Type B pancreatic cell (in vitro differentiated cells): ENCODE results near the gene AKIRIN2. TPM values are rescaled to one million over a fixed set of nuclear protein-coding genes. Genes with fewer than 3 reads are reported as not detected.
A peak's percentile ranks its signal among the peaks of the same experiment; 100 is the strongest.

Experiments used
- DNase-seq: peaks from one replicate; pipeline ENCODE4 v3.0.0; 2021; ENCODE audit warnings: mixed read lengths; ENCODE audit not compliant: unreplicated experiment; ENCODE audit errors: extremely low spot score
- H3K27ac Mint-ChIP-seq: 2 replicates; pipeline ENCODE4 v1.8.0; 2021; ENCODE audit warnings: mild to moderate bottlenecking, mixed read lengths
- H3K27me3 Mint-ChIP-seq: 2 replicates; pipeline ENCODE4 v1.8.0; 2021; ENCODE audit warnings: mixed read lengths
- H3K36me3 Mint-ChIP-seq: 2 replicates; pipeline ENCODE4 v1.8.0; 2021; ENCODE audit warnings: mixed read lengths
- H3K4me1 Mint-ChIP-seq: one replicate; pipeline ENCODE4 v1.8.0; 2021; ENCODE audit warnings: mixed read lengths; ENCODE audit not compliant: unreplicated experiment
- H3K4me3 Mint-ChIP-seq: 2 replicates; pipeline ENCODE4 v1.8.0; 2021; ENCODE audit warnings: mild to moderate bottlenecking, mixed read lengths
- H3K9me3 Mint-ChIP-seq: 2 replicates; pipeline ENCODE4 v1.8.0; 2021; ENCODE audit warnings: mixed read lengths
- CTCF ChIP-seq: fragments of 200-600 bp; sonication (generic); conservative IDR thresholded peaks from 2 replicates; pipeline ENCODE4 v1.5.0; 2021; ENCODE audit warnings: antibody characterized with exemption, mild to moderate bottlenecking
- long read RNA-seq: library from polyadenylated mRNA; unstranded; transcript quantifications from one replicate; pipeline ENCODE4 v2.0.0, GENCODE V29; 2020
- total RNA-seq: library from RNA; stranded (reverse); gene quantifications from 2 replicates; pipeline ENCODE4 v1.2.1, GENCODE V29; 2021; ENCODE audit warnings: low replicate concordance

AKIRIN2 gene
- 57.2 and 61.7 TPM in 2 replicates for total RNA-seq
- long read RNA-seq, transcript AKIRIN2-201 (5 exons, 1,662 nt), result major isoform, 9 of 17 reads
- long read RNA-seq, partial matches to known transcripts, result 0 of 17 reads
- long read RNA-seq, other reads (novel, unspliced or antisense), result 8 of 17 reads

DNA sequence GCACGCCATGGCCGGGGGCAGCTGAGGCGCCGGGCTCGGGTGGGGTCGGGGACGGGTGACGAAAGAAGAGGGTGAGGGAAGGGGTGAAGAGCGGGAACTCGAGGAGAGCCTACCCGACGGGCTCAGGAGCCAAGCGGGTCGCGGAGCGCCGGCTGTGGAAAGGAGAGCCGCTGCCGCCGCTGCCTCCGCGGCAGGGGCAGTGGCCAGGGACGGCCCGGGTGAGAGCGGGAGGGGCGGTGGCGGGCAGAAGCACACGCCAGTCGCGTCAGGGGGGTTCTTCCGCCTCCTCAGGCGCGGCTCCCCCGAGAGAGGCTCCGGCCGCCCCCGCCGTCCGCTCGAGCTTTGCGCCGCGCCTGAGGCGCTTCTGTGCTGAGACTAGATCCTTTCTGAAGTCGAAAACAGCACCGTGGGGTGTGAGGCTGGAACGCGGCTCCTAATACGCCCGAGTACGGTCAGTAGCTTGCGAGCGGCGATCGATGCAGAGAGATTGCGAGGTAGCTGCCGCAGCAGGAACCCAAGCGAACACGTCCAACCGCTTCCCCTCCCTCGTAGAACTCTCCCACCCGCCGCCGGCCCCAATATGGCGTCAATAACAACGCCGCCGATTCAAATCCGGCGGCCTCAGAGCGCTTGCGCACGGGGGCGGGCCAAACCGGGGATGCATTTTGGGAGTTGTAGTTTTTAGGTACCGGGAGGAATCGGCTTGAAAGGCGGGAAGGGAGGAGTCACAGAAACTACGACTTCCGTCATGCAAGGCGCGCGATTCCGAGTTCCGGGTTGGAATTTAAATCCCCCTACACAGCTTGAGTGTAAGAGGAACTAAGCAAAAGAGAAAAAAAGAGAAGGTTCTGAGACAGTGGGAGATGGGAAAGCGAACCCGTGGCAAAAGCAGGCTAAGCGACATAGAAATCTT is at the start of gene AKIRIN2:
TSS of gene AKIRIN2 (minus strand) at position 558 of the 913 bp plus-strand sequence. CDS start at position 9, 549 bp downstream.
- Mint-ChIP-seq H3K27ac (peak within 1 kb of the TSS; percentile 95), H3K4me3 (peak within 1 kb of the TSS; percentile 94), H3K9me3 (no peaks in the 10 kb centered on the region), H3K36me3 (peaks cover 15% of the 10 kb centered on the region), H3K27me3 (no peaks in the 10 kb centered on the region), H3K4me1 (peaks cover 22% of the 10 kb centered on the region)
- peak; percentile 97 for DNase-seq
- no peak for TF ChIP-seq CTCF

- no peak for TF ChIP-seq CTCF
- peaks cover 4% of the 10 kb centered on the region for H3K4me1 Mint-ChIP-seq
- no peaks in the 10 kb centered on the region for H3K9me3 Mint-ChIP-seq
- no peaks in the 10 kb centered on the region for H3K36me3 Mint-ChIP-seq
- H3K27ac Mint-ChIP-seq, result no peak overlapping the region
- DNase-seq, result no peak
- no peaks in the 10 kb centered on the region for H3K27me3 Mint-ChIP-seq
- no peak overlapping the region for H3K4me3 Mint-ChIP-seq
These were observed 45.6 kb upstream of the AKIRIN2 start for GRCh38 chr6:87747646-87748045.

DNA sequence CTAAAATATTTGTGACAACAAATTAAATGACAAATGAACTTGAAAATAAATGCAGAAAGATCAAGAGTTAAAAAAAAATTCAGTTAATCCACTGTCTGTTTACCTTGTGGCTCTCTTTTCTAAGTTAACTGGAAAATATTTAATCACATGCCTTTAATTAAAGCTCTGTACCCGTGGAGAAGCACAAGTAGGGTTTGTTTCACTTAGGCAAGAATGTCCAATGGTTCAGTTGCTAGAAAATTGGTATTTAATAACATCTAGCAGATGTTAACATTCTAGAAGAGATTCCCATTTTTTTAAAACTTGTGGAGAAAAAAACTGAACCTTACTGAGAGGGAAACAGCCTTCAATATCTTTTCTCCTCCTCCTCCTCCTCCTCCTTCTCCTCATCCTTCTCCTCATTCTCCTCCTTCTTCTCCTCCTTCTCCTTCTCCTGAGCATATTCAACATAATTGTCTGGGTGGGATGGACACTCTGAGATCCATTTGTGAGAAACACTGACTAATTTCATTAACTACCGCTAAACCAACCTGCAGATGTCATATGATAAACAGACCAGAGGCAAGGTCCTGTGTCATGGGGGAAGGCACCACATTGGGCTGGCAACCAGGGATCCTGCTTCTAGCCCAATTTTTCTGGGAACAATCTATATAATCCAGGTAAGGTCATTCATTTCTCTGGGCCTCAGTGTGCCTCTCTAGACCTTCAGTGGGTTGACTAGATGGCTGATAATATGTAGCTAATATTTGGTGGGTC is 44.1 kb upstream of the AKIRIN2 start:
- Mint-ChIP-seq H3K27ac (no peak overlapping the region), H3K4me1 (peaks cover 4% of the 10 kb centered on the region), H3K4me3 (no peak overlapping the region), H3K9me3 (no peaks in the 10 kb centered on the region), H3K36me3 (no peaks in the 10 kb centered on the region), H3K27me3 (no peaks in the 10 kb centered on the region)
- no peak for DNase-seq
- no peak for TF ChIP-seq CTCF

DNA sequence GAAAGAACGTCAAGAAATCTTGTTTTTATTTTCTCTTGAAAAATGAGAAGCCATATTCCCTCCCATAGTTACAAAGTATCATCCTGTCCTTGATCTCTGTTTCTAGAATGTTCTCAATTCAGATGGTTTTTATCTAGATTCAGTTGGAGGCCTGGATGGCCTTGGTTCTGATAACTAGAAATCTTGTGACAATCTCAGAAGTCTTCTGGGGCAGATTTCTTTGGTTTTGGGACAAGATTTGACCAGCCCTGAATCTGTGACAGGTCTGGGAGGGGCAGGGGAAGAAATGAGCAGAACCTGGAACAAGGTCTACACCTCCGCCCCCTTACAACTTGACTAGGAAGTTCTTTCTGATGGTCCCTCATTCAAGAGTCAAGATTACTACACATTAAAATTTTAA is 41.4 kb upstream of the AKIRIN2 start:
- no peaks in the 10 kb centered on the region for H3K36me3 Mint-ChIP-seq
- DNase-seq, result no peak
- peaks cover 4% of the 10 kb centered on the region for H3K4me1 Mint-ChIP-seq
- H3K27ac Mint-ChIP-seq, result no peak overlapping the region
- H3K9me3 Mint-ChIP-seq, result no peaks in the 10 kb centered on the region
- TF ChIP-seq CTCF, result no peak
- no peaks in the 10 kb centered on the region for H3K27me3 Mint-ChIP-seq
- no peak overlapping the region for H3K4me3 Mint-ChIP-seq

GRCh38 chr6:87742106-87742505 is 40.1 kb upstream of the AKIRIN2 start:
- no peaks in the 10 kb centered on the region for H3K27me3 Mint-ChIP-seq
- H3K9me3 Mint-ChIP-seq, result no peaks in the 10 kb centered on the region
- no peak overlapping the region for H3K27ac Mint-ChIP-seq
- peaks cover 4% of the 10 kb centered on the region for H3K4me1 Mint-ChIP-seq
- H3K36me3 Mint-ChIP-seq, result no peaks in the 10 kb centered on the region
- TF ChIP-seq CTCF, result no peak
- DNase-seq, result no peak
- no peak overlapping the region for H3K4me3 Mint-ChIP-seq
